Measurements from ENCODE around the gene CERS6.

Gene CERS6

DNA sequence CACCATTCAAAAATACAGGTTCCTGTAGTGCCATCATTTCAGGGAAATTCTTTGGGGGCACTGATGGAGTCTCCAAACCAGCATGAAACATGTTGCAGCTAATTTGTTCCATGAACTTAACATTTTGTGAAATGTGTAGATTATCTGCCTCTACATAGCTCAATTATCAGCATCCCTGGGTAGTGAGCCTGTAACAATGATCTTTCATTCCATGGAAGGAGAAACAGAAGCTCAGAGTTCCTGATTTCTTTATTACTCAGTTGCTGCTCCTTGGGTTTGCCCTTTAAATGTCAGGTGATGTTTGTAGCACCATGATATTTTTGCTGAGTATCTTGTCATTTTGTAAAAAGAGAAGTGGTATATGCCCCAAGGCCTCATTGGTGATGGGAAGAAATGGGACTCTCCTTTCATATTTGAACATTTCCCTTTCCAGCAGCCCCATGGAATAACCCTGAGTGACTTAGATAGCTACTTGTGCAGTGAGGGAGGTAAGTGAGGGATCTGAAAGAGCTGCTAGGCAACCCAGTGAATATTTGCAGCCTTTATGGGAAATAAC, 146.9 kb downstream of the CERS6 start:
- DNase-seq (ENCODE audit: low spot score), result no peak

DNA sequence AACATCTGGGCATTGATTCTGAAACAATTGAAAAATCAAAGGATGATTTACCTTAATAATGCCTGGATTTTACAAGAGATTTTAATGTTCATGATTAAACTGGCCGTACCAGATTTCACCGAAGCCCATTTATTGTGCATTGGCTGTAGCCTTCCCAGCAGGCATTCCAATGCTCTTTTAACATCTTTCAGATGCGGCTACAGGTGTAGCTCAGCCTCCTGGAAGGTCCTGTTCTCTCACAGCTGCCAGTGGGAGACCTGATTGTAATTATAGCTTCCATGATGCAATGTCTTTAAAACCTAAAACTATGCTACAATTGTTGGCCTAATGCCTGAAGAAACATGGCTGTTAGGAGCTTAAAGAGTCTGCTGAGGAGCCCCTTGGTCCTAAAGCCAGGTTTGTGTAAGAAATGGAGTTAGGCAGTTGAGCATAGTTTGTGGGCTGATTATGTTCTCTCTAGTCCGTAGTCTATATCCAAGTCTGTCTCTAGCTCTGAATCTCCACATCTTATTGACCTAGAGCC, 147.4 kb downstream of the CERS6 start:
- no peak for DNase-seq (ENCODE audit: low spot score)

DNA sequence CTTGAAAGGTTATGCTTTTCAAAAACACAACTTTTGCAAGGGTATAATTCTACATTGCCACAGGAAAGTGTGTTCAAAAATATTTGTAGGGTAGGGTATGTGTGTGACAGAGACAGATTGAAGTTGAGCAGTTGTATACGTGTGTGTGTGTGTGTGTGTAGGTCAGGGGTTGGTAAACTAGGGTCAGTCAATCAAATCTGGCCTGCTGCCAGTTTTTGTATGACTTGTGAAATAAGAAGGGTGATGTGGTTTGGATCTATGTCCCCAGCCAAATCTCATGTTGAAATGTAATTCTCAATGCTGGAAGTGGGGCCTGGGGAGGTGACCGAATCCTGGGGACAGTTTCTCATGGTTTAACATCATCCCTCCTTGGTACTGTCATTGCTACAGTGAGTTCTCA, 148.2 kb downstream of the CERS6 start:
- no peak for DNase-seq (ENCODE audit: low spot score)

DNA sequence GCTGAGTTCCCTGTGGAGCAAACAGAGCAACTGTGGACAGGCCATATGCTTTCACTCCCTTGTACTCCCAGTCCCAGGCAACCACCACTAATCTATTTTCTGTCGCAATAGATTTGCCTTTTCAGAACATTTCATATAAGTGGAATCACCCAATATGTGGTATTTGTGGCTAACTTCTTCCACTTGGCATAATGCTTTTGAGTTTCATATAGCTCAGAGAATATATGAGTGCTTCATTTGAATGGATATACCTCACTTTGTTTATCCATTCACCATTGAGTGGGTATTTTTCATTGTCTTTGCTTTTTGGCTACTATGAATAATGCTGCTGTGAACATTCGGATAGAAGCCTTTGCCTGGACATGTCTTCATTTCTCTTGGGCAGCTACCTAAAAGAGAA, 151.9 kb downstream of the CERS6 start:
- DNase-seq (ENCODE audit: low spot score), result no peak

DNA sequence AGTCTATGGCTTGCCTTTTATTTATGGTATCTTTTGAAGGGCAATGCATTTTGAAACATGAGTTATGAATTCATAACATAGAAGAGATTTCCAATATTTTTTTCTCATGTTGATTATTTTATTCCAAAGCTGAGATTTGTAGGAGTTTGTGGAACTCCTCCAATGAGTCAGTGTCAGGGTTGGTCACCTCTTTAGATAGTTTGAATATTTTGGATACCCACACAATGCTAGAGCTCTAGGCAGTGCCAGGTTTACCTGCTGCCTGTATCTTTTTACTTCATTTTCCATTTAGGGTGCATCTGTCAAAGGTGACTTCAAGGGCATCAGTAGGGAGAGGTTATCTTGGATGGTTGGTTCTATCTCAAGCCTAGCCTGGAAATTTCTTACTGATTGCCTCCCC, 152.7 kb downstream of the CERS6 start:
- DNase-seq (ENCODE audit: low spot score), result no peak

DNA sequence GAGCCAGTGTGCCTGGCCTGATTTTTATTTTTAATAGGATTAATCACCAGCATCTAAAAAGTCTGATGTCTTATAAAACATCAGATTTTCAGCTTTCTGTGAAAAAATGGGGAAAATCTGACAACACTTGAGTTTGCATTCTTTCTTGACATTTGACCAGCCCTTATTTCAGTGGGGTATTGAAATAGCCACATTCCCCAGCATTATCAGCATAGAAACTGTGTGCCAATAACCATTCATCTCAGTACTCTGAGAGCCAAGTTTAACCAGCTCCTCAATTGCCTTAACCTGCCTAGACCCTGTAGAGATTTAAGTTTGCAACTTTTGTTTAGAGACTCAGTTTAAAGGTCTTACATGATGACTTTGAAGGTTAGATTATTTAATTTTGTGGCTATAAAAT, 155.0 kb downstream of the CERS6 start:
- no peak for DNase-seq (ENCODE audit: low spot score)

DNA sequence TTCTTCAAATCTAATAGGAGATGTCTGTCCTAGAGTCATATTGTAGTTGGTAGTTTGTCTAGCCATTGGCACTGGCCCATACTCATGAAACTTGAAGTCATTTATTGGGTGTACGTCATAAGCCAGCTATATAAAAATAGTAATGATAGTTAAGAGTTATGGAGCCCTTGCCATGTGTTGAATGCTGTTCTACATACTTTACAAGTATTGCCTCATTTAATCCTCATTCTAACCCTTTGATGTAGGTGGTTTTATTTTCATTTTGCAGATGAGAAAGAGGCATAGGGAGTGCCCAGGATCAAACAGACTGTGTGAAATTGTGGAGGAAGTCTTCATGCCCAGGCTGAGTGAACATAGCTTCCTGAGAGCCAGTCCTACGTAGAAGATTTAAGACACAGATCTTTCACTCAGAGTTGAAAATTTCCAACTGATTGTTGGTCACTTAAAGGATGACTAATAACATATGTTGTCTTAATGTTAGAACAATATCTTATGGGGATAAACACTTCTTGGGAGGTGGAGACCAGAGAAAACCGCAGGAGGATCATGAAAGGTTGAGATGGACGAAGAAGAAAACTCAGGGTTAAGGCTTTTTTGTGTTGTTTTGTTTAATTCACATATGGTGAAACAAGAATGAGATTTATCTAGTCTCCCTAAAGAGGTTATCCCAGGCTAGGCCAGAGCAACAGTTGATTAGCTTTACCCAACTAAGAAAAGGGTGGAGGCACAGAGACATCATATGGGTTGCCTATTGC, 156.0 kb downstream of the CERS6 start:
- no peak for DNase-seq (ENCODE audit: low spot score)

DNA sequence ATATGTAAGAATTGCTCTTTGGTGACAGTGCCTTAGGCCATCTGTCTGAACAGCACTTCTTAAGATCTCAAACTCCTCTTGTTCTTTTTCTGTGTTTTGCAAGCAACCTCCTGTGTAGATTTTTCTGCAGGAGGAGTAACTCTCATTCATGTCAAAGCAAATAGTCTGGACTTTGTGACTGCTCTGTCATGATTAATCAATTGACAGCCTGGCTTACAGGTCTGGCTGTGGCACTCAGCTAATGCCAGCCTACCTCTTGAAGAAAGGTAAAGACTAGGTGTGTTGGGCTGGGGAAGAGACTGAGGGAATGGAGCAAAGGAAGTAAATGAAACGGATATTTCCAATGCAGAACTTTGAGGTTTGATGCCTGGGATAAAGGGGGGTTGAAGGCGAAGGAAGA, 156.6 kb downstream of the CERS6 start:
- DNase-seq (ENCODE audit: low spot score), result no peak

DNA sequence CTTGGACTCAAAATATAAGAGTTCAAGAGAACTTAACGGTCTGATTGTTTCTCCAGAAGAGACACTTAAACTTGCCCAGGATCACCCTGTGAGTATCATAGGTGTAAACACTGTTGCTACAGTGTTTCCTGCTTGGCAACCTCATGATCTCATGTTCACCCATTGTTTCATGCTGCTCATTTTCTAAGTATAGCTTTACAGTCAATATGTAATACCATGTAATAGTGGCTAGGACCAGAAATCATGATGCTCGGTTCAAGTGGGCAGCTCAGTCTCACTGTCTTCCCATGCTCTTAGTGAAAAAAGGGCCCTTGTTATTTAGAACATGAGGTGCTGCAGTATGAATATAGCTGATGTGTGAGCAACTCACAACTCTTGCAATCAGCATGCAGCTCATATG, 157.5 kb downstream of the CERS6 start:
- no peak for DNase-seq (ENCODE audit: low spot score)

DNA sequence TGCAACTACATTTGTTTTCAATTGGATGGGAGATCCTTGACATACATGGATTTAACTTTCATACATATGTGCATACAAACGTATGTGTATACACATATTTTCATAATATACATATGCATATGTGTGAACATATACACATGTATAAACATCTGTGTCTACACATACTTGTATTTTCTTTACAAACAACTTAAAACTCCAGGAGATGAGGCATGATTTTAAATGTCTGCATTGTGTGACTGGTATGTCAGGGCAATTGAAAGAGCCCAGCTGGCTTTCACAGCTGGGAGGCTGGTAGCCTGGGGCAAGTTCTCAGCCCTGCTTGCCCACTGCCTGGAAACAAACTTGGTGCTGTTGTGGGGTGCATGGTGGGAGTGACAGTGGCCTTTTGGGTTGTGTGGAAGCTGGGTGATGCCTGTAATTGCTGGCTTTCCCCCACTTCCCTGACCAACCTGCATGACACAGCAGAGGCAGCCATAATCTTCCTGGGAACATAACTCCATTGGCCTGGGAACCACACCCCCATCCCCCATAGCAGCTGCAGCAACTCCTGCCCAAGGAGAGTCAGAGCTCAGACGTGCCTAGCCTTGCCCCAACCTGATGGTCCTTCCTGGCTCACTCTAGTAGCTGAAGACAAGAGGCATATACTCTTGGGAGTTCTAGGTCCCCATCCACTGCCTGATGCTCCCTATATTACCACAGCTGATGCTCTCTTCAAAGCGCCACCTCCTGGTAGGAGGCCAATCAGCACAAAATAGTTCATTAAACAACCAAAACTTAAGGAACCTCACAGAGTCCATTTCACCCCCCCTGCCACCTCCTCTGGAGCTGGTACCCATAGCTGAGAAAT, 158.3 kb downstream of the CERS6 start:
- no peak for DNase-seq (ENCODE audit: low spot score)

DNA sequence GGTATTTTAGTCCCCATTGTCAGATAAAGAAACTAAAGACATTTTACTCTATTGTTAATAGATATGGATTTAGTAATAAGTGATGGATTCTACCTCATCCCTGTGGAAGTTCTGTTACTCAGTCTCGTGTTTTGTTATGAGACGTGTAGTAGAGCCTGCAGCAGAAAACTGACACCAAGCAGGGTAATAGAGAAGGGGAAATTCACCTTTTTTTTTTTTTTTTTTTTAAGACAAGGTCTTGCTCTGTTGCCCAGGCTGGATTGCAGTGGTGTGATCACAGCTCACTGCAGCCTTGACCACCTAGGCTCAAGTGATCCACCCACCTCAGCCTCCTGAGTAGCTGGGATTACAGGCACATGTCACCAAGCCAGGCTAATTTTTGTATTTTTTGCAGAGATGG, 164.5 kb downstream of the CERS6 start:
- DNase-seq (ENCODE audit: low spot score), result no peak

DNA sequence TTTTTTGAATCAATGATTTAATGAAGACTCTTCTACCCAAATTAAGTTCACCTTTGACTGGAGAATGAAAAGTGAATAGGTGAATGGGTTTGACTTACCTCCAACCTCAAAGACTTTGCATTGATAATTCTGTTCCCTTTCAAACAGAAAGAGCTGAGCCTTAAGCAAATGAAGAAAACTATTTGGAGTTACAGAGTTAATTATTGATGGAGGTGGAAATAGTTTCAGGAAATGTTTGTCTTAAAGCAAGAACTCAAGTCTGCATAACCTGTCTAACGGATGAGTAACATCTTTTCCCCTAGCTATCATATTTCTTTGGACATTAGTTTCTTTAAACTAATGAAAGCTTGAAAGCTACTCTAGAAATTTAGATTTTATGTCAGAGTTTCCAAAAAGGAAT, 166.5 kb downstream of the CERS6 start:
- DNase-seq (ENCODE audit: low spot score), result no peak

DNA sequence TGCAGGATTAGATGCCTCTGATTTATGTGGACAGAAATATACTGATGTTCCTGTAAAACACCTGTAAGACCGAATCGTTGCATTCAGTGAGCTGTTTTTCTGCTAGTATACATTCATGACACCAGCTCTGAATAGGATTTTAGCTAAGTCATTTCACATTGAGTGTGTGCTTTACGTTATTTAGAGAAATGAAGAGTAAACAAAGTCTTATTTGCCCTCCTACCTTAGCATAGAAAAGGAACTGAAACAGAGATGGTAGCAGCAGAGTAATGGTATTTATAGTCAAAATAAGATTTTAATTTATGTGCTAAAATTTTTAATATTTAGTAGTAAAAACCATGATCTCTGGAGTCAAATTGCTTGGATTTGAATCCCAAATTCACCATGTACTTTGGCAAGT, 168.0 kb downstream of the CERS6 start:
- no peak for DNase-seq (ENCODE audit: low spot score)

DNA sequence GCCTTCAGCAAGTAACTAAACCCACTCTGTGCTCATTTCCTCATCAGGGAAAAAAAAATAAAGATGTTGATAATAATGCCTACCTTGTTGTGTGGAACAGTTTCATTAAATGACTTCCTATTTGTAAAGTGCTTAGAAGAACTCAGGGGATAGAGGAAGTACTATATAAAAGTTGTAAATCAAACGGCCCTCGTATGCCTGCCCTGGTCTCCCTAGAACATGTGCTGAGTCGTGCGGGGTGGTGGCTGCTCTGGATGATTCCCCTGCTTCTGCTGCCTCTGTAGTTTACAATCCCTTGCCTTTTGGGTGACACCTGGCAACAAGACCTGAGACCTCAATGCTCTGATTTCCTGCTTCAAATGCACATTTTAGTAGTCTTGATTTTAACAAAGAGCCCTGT, 170.0 kb downstream of the CERS6 start:
- no peak for DNase-seq (ENCODE audit: low spot score)

DNA sequence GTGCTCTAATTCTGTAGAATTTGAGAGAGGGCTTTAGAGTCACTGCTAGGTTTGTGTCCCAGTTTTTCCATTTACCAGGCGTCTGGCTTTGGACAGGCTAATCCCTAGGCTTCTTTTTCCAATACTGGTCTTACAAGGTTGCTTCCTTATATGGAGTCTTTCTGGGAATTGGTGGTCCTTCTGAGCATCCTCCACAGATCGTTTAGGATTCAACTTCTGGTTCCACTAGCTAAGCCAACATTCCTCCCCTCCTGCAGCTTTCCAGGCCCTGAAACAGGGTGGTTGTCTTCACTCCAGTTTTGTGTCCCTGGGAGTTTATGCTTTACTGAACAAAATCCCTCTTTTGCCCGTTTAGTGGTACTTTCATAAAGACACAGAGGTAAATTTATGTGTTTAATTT, 170.6 kb downstream of the CERS6 start:
- no peak for DNase-seq (ENCODE audit: low spot score)

DNA sequence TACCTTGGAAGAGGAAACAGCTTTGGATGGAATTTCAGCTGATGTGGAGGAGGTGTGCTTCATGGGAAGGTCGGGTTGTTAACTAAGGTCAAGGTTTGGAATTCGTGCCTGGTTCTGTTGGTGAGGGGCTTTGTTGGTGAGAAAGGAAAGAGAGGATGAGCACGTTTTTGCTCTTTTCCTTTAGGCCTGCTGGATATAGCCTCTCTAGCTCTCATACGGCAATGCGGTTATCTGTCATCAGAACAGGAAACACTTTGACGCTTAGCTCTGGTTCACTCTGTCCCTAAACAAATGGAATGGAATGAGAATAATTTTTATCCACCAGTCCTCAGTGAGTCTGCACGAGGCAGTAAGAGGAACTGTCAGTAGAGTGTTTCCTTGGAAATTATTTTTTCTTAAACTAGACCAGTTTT, 176.6 kb downstream of the CERS6 start:
- no peak for DNase-seq (ENCODE audit: low spot score)

DNA sequence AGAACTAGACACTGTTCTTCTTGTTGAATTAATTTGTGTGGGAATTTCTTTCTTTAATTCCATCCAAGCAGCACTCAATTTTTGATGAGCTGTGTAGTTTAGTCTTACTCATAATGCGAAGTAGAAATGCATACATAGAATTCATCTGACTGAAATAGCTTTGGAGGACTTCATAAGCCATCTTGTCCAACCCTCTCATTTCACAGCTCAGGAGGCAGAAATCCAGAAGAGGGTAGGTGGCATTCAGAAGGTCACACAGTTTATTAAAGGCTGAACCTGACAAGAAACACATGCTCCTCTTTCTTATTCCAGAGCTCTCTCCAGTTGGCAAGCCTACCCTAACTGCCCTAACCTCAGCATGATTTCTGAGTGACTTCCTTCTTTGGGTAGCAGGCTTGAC, 177.1 kb downstream of the CERS6 start:
- no peak for DNase-seq (ENCODE audit: low spot score)

DNA sequence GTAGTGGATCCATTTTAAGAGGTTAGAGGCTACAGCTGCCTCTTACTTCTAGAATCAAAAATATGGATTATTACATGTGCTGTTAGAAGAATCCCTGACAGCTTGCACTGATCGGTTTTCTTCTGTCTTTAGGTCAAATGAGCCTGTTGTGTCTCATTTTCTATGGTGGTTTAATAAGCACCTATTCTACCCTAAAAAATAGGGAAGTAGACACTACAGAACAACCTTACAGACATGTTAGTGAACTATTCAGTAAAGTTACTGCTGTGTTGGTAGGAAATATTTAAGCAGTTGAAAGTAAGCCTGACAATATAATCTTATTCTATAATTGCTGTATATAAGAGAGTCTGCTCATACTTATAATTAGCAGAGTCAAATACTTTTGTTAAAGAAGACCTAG, 177.8 kb downstream of the CERS6 start:
- no peak for DNase-seq (ENCODE audit: low spot score)

DNA sequence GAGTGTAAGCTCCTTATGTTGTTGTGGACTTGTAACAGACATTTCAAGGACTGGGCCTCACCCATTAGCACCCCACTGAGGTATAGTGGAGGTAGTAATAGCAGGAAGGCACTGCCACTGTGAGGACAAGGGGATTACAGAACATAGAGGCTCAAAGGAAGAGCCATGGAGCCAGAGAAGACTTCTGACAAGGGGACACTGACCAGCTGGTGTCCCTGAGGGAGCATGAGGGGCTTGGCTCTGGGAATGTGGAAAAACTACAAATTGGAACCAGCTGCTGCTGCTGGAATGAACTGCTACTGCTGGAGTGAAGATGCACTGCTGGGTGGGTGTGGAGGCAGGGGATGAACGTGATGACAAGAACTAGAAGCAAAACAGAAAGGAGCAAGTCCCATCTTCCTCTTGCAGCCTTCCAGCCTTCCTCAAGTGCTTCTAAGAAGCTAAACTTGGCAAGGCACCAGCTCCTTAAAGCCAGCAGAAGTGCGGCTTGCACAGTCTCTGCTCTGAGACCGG, 179.0 kb downstream of the CERS6 start:
- DNase-seq (ENCODE audit: low spot score), result no peak

DNA sequence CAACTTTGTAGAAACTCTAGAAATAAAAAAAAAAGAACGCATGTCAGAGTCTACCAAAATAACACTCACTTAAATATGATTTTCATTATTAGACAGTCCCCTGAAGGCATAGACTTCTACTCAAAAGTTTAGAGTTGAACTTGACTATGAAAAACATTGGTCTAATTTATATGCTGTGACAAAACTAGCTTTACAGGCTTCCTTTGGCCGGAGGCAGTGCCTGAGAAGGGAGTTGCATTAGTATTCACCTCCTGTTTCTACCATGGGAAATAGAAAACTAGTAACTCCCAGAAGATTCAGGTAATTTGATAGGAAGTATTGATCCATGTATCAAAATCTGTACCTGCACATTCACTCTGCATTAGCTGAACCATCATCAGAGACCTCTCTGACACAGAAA, 182.9 kb downstream of the CERS6 start:
- no peak for DNase-seq (ENCODE audit: low spot score)

DNA sequence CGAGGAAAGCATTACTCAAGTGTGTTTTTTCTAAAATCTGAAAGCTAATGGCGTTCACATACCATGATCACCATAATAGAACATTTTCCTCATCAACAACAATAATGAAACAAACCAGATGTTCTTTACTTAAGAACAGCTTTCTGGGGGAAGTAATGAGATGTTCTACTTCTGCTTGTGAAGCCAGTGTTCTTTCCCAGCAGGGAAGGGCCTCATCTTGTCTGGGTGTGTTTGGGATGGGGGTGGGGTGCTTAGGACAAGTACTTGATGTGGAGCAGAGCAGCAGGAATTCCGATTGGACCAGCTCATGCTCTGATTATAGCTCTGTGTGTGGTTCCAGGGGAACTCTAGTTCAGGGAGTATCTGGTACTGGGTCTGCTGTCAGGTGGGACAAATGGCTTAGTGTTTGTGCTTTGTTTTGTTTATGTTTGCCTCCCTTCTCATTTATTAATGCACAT, 183.4 kb downstream of the CERS6 start:
- no peak for DNase-seq (ENCODE audit: low spot score)

DNA sequence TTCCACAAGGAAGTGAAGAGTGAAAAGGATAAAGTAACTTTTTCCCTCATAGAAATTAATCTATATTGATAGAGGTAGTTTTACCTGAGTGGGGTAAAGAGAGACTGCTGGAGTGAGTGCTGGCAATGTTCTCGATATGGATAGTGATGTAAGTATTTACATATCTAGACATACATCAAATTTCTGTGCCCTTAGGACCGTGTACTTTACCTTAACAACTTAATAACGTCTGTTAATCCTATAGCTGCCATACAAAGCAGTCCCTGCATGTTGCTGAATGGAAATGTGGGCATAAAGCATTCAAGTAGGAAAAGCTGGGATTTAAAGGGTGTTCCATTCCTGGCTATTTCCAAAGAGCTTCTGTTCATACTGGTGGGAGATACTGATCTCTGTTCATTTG, 184.0 kb downstream of the CERS6 start:
- DNase-seq (ENCODE audit: low spot score), result no peak

DNA sequence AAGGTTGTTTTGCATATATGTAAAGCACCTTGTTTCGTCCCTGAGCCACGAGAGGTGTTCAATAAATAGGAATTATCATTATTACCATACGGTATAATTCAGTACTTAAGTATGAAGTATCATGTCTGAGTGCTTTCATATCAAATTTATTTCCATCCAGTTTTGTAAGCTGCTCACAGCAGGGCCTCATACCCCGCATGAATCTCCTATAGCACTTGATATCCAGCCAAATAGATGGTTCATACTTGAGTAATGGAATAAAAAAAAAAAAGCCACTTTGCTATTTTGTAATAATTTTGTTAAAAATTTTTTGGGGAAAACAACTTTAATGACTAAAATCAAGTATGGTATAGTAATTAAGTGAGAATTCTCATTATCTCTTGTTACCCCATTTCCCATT, 185.6 kb downstream of the CERS6 start:
- DNase-seq (ENCODE audit: low spot score), result no peak

Measured in hematopoietic multipotent progenitor cell treated with erythropoietin and hydrocortisone succinate and interleukin-3 and kit ligand, for 15 days (in vitro differentiated cells).